GM19099 (cell line): ENCODE data around the gene MACF1.

Experiments
- POLR2A ChIP-seq: IDR thresholded peaks from 3 replicates; pipeline ENCODE4 v1.6.1; 2011; ENCODE audit warnings: low read depth; ENCODE audit not compliant: insufficient read length; ENCODE audit errors: extremely low read depth

The MACF1 gene

DNA sequence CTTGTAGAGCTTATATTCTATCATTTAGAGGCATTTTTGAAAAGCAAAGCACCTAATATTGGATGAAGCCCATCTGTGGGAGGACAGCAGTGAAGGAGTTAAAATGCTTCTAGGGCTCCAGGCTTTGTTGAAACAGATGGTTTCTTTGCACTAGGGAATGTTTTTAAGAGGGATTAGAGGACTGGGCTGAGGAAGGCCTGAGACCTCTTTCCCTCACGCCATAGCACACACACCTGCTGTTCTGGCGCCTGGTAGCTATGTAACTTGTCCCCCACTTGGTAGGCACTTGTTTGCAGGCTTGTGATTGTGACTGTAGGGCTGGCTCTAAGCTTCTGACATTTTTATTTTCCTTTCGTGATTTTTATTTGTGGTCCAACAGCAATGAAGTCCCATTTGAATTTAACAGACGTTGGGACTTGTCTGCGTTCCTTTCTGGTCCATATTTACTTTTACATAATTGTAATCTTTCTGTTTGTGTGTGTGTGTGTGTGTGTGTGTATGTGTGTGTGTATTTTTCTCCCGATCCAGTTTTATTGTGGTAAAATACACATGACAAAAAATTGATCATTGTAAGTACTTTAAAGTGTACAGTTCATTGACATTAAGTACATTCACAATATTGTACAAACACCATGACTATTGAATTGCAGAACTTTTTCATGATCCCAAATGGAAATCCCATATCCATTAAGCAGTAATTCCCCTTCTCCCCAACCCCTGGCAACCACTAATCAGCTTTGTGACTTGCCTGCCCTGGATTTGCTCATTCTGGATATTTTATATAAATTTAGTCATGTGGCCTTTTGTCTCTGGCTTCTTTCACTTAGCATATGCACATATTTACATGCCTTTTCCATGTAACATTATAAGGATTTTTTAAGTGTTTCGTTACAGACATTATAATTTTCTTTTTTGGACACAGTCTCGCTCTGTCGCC lies 33.5 kb upstream of the MACF1 start:
- TF ChIP-seq POLR2A = no peak

- no peak for TF ChIP-seq POLR2A
Observed at GRCh38 chr1:39173119-39173994, 31.1 kb upstream of the MACF1 start.

- TF ChIP-seq POLR2A = no peak
Observed at GRCh38 chr1:39173995-39174380, 30.5 kb upstream of the MACF1 start.

GRCh38 chr1:39174390-39175081 lies 30.0 kb upstream of the MACF1 start:
- no peak for TF ChIP-seq POLR2A

- TF ChIP-seq POLR2A = no peak
Observed at GRCh38 chr1:39177706-39178105, 26.8 kb upstream of the MACF1 start.

GRCh38 chr1:39178541-39179431 lies 25.7 kb upstream of the MACF1 start:
- TF ChIP-seq POLR2A = no peak

- TF ChIP-seq POLR2A = no peak
Observed at GRCh38 chr1:39181311-39181710, 23.2 kb upstream of the MACF1 start.

- TF ChIP-seq POLR2A = no peak
Observed at GRCh38 chr1:39182804-39183203, 21.7 kb upstream of the MACF1 start.

GRCh38 chr1:39183503-39184353 lies 20.8 kb upstream of the MACF1 start:
- no peak for TF ChIP-seq POLR2A

DNA sequence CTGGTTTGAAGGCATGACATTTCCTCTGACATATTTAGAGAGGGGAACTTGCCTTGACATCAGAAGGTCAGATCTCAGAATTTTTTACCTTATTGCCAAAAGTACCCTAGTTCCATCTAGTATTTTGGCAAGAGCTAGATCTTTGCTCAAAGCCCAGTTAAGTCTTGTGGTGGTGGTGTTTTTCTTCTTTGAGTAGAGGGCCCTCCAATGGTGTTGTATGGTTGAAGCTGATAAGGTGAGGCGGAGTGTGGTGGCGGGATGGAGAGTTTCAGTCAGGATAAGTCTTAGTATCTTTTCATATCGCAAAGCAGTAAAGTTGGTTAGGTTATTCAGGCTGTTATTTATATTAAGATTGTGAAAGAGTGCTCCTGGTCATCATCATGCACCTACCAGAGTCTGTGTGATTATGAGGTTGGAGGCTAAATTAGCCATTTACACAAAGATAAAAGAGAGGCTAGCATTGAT lies 20.1 kb upstream of the MACF1 start:
- no peak for TF ChIP-seq POLR2A

- no peak for TF ChIP-seq POLR2A
Observed at GRCh38 chr1:39187275-39188046, 17.0 kb upstream of the MACF1 start.

DNA sequence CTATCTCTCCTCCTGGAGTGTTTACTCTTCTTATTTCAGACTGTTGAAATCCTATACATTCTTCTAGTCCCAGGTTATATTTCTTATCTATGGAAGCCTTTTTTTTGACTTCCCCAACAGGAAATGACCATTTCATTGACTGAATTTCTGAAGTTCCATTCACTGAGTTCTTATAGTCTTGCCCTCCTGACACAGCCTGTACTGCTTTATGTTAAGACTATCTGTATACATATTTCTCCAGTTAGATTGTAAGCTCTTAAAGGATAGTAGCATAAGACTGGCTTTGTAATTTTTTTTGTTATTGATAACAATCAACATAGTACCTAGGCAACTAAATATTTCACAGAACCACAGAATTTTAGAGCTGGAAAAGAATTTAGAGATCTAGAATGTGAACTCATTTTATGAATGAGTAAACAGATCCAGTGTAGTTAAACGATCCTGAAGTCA lies 14.9 kb upstream of the MACF1 start:
- TF ChIP-seq POLR2A = no peak

DNA sequence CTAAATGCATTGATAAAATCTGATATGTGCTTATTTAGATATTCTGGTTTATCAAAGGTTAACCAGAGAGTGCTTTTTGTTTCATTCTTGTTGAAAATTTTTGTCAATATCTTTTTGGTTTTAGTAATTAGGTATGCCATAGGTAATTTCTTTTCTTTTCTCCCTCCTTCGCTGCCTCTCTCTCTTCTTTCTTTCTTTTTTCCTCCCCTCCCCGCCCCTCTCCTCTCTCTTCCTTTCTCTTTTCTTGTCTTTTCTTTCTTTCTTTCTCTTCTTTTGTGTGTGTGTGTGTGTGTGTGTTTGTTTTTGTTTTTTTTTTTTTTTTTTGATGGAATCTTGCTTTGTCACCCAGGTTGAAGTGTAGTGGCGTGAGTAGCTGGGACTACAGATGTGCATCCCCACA lies 14.4 kb upstream of the MACF1 start:
- TF ChIP-seq POLR2A = no peak
